IPS DF 6.9 (cell line): Measurements from ENCODE around the gene FKBP6.

Source experiments
- DNase-seq: peaks from one replicate; pipeline ENCODE4 v3.0.0-alpha.2; 2013; ENCODE audit warnings: low read depth, low spot score
- H3K27ac ChIP-seq: one replicate; pipeline ENCODE4 v1.5.1; 2013; ENCODE audit warnings: low read length, control low read depth
- H3K27me3 ChIP-seq: 2 replicates; pipeline ENCODE4 v1.6.1; 2013; ENCODE audit warnings: mild to moderate bottlenecking, low read length; ENCODE audit not compliant: control insufficient read depth, insufficient read depth
- H3K36me3 ChIP-seq: 2 replicates; pipeline ENCODE4 v1.6.1; 2013; ENCODE audit warnings: low read length; ENCODE audit not compliant: control insufficient read depth, insufficient read depth
- H3K4me1 ChIP-seq: 2 replicates; pipeline ENCODE4 v1.6.1; 2013; ENCODE audit warnings: low read length; ENCODE audit not compliant: control insufficient read depth, insufficient read depth
- H3K4me3 ChIP-seq: 2 replicates; pipeline ENCODE4 v1.5.1; 2013; ENCODE audit warnings: mild to moderate bottlenecking, low read length
- H3K9me3 ChIP-seq: 2 replicates; pipeline ENCODE4 v1.6.1; 2013; ENCODE audit warnings: low read length, inconsistent platforms; ENCODE audit not compliant: control insufficient read depth, insufficient read depth
- WGBS: extraction: QIAGEN DNeasy Blood & Tissue Kit; methylation state at CpG from one replicate; pipeline ENCODE4 v1.1.7; 2013; ENCODE audit warnings: mixed read lengths, missing lambda C conversion rate; ENCODE audit not compliant: insufficient read length, insufficient coverage; 5-methylcytosine and 5-hydroxymethylcytosine counted together

FKBP6 gene

DNA sequence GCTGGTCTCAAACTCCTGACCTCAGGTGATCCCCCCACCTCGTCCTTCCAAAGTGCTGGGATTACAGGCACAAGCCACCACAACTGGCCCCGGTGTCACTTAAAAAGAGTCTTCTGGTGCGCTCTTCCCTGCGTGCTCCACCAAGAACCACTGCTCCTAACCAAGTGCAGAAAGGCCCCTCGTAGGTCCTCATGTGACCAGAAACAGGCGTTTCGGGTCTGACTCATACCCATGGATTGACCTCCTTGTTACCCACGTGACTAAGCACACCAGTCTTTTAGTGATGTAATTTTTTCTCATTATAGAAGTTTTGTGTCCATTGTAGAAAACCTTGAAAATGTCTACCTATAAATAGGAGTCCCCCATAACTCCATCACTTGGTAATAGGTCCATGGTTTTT lies 13.9 kb downstream of the FKBP6 start:
- Histone ChIP-seq H3K36me3 (no peaks in the 10 kb centered on the region), H3K9me3 (no peaks in the 10 kb centered on the region), H3K27ac (no peak overlapping the region), H3K4me1 (peaks cover 1% of the 10 kb centered on the region), H3K27me3 (no peaks in the 10 kb centered on the region; the same call in 1 of the 2 replicates), H3K4me3 (no peak overlapping the region)
- no CpG with 5 or more reads among the region's 8 CpGs for WGBS
- DNase-seq: no peak

DNA sequence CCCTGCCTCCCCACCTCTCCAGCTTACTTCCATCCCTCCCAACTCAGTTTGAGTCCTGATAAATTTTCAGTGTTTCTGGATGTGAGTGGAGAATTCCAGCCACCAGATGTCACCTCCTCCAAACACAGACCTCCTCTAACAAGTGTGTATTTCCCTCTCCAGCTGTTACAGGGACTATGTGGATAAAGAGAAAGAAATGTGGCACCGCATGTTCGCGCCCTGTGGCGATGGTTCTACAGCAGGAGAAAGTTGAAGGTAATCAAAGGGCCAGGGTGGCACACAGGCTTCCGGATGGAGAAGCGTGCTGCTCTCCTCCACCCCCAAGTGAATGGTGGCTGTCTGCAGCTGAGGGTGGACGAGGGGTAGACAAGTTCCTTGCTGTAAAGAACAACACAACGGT lies 14.7 kb downstream of the FKBP6 start:
- DNase-seq: no peak
- Histone ChIP-seq H3K36me3 (no peaks in the 10 kb centered on the region), H3K4me1 (peaks cover 1% of the 10 kb centered on the region), H3K27me3 (no peaks in the 10 kb centered on the region), H3K27ac (no peak overlapping the region), H3K4me3 (no peak overlapping the region), H3K9me3 (no peaks in the 10 kb centered on the region)
- no CpG with 5 or more reads among the region's 8 CpGs for WGBS

DNA sequence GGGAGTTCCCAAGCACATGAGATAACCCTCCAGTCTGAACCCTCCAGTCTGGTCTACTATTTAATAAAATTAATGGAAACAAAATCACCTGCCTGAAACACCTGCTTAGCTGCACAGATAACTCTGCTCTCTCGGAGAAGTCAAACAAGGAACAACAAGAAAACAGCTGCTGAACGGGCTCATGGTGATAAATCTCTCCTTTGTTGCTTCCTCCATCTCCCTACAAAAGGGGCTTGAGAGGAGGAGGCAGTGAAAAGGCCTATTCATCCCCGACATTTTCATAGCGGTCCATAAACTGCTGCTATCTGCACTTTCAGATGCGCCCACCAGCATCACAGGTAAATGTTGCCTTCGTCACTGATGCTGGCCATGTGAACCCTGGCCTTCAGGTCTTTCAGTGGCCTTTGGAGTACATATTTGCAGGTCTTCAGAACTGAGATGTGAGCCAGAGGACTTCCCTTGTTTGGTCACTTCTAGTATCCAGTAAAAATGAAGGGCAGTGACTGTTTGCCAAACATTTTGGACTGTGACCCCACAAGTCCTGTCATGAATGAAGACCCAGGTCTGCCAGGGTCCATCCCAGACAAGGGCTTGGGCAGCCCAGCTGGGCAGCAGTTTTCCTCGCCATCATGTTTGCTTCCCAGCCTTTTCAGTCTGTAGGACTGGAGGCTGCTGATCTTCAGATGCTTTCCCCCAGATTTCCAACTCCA lies 15.9 kb downstream of the FKBP6 start:
- no peak for DNase-seq

DNA sequence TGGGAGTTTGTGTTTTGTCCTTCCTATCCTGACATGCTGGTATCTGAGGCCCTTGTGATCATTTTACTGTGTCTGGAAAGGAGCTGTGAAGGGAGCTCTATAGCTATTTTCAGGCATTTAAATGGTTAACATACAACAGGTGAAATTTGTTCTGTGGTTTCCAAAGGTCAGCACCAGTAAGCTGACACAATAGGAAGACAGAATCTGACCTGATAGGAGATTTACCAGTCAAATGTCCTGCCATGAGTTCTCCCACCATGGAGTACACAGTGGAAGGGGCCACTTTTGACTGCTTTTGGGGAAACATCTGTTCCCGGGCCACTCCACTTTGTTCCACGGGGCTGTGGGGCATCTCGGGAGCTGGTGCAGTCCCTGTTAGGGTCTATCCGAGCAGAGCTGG lies 17.6 kb downstream of the FKBP6 start:
- peaks cover 1% of the 10 kb centered on the region for H3K4me1 ChIP-seq
- H3K27me3 ChIP-seq: no peaks in the 10 kb centered on the region
- H3K9me3 ChIP-seq: no peaks in the 10 kb centered on the region
- no peak overlapping the region for H3K27ac ChIP-seq
- H3K4me3 ChIP-seq: no peak overlapping the region
- H3K36me3 ChIP-seq: no peaks in the 10 kb centered on the region
- no peak for DNase-seq
- no CpG with 5 or more reads among the region's 4 CpGs for WGBS

More for the DNA sequence above, 15.9 kb downstream of the FKBP6 start:
- Histone ChIP-seq H3K4me3 (no peak overlapping the region), H3K27ac (no peak overlapping the region), H3K36me3 (no peaks in the 10 kb centered on the region), H3K4me1 (peaks cover 1% of the 10 kb centered on the region), H3K27me3 (no peaks in the 10 kb centered on the region), H3K9me3 (no peaks in the 10 kb centered on the region)
- no CpG with 5 or more reads among the region's 7 CpGs for WGBS

DNA sequence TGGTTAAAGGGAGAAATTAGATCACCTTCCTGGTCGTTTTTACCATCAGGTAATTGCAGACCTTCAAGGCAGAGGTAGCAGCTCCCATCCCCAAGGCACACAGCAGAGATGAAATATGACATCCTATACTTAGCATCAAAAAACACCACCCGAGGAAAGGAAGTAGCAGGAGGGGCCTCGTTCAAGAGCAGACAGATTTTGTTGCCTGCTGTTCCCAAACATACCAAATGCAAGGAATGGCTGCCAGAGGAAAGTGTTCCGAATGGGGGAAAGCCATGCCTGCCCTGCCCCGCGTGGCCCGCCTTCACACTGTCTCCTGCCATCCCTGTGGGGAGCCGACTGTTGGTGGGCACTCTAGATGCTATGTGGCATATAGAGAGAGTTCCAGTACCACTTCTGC lies 18.0 kb downstream of the FKBP6 start:
- H3K27me3 ChIP-seq: no peaks in the 10 kb centered on the region

DNA sequence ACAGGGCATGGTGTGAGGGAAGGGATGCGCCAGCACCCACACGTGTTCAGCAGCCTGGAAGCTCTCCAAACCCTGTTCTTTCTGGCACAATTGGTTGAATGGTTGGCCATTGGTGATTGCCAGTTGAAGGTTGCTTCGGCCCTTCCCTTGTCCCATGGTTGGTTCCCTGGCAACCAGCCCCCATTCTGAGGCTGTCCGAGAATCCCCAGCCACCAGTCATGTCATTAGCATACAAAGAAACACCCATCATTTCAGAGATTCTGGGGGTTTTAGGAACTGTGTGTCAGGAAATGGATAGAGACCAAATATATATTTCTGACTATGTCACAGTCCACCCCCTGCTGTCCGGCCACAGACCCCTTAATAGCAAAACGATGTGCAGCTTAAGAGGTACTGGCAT lies 21.8 kb downstream of the FKBP6 start:
- no CpG with 5 or more reads among the region's 6 CpGs for WGBS
- Histone ChIP-seq H3K27me3 (no peaks in the 10 kb centered on the region), H3K4me3 (no peak overlapping the region), H3K9me3 (no peaks in the 10 kb centered on the region), H3K36me3 (no peaks in the 10 kb centered on the region), H3K27ac (no peak overlapping the region), H3K4me1 (no peaks in the 10 kb centered on the region)
- no peak for DNase-seq

More for the DNA sequence above, 18.0 kb downstream of the FKBP6 start:
- DNase-seq: no peak
- H3K4me1 ChIP-seq: peaks cover 1% of the 10 kb centered on the region
- no peaks in the 10 kb centered on the region for H3K9me3 ChIP-seq
- no peak overlapping the region for H3K27ac ChIP-seq
- WGBS: no CpG with 5 or more reads among the region's 8 CpGs
- no peak overlapping the region for H3K4me3 ChIP-seq
- no peaks in the 10 kb centered on the region for H3K36me3 ChIP-seq

DNA sequence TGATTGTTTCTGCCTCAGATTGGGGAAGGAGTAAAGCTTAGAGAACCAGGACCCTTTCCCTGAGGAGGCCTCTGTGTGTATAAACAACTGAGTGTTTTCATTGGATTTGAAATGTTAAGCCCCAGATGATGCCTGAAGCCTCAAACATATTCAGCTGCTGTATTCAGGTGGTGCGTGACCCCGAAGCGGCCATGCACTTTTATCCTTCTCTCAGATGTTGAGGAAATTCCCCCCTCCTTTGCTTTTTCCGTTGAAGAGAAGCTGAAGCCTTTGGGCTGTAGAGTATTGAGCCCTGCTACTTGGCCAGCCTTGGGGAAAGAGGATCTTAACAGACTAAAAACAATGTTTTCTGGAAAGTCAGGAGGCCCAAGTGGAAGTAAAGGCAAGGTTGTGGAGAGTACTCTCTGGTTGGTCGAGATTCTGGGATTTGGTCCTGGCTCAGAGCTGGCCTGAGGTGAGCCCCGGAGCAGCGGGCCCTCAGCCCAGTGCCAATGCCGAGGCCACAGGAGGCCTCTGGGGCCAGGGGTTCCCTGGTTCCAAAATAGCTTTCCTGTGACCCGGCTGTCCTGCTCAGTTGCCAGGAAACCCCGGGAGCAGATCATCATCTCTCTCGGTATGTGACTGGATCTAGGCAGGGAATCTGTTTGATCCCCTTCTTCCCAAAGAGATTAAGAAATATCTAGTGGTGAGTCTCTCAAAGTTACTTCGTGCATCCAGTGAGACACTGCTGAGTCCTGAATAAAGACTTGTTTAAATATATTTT lies 22.5 kb downstream of the FKBP6 start:
- no peak for DNase-seq
- H3K4me3 ChIP-seq: no peak overlapping the region
- H3K27ac ChIP-seq: no peak overlapping the region
- no peaks in the 10 kb centered on the region for H3K4me1 ChIP-seq
- H3K9me3 ChIP-seq: no peaks in the 10 kb centered on the region
- H3K36me3 ChIP-seq: no peaks in the 10 kb centered on the region
- H3K27me3 ChIP-seq: no peaks in the 10 kb centered on the region
- WGBS: no CpG with 5 or more reads among the region's 12 CpGs

DNA sequence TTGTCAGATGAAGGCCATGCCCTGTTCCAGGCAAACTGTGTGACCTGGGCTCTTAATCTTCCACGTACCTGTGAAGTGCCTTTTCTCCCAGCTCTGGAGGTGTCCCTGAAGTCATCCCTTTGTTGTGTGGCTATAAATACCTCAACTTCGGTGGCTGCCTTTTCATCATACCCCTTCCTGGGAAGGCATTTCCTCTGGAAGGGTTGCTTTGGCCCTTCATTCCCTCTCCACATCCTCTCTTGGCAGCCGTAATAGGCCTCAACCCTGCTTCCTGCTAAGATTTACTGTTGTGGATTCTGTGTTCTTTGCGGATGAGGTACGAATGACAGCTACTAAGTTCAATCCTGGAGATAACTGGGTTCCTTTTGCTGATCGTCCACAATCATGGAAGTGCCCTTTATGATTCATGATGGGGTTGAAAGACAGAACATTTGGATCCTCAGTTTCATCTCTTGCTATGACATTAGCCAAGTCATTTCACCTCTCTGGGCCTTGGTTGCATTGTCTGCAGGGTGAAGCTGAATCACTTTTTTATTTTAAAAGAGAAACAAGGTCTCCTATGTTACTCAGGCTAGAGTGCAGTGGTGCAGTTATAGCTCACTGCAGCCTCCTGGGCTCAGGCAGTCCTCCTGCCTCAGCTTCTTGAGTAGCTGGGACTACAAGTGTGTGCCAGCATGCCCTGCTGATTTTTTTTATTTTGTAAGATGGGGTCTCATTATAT lies 23.6 kb downstream of the FKBP6 start:
- Histone ChIP-seq H3K4me3 (no peak overlapping the region), H3K27ac (no peak overlapping the region), H3K9me3 (no peaks in the 10 kb centered on the region), H3K27me3 (no peaks in the 10 kb centered on the region), H3K36me3 (no peaks in the 10 kb centered on the region), H3K4me1 (no peaks in the 10 kb centered on the region)
- DNase-seq: no peak
- WGBS: no CpG with 5 or more reads among the region's 6 CpGs

DNA sequence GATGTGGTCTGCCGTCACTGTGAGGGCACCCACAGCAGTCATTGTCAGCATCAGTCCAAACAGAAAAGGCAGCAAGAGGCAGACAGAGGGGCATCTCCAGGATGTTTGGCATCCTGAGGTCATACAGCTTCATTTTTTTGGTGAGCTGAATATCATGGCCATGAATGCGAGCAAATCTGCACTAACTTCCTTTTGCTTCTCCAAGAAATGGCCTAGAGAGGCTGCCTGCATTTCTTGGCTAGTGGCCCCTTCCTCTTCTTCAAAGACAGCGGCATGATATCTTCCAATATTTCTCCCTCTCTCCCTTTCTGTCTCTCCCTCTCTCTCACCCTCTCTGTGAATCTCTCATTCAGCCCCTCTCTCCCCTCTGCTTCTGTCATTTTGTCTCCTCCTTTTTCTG lies 24.8 kb downstream of the FKBP6 start:
- Histone ChIP-seq H3K4me1 (no peaks in the 10 kb centered on the region), H3K36me3 (no peaks in the 10 kb centered on the region), H3K4me3 (no peak overlapping the region), H3K27me3 (no peaks in the 10 kb centered on the region), H3K9me3 (no peaks in the 10 kb centered on the region), H3K27ac (no peak overlapping the region)
- DNase-seq: no peak
- WGBS: no CpG with 5 or more reads among the region's 3 CpGs

DNA sequence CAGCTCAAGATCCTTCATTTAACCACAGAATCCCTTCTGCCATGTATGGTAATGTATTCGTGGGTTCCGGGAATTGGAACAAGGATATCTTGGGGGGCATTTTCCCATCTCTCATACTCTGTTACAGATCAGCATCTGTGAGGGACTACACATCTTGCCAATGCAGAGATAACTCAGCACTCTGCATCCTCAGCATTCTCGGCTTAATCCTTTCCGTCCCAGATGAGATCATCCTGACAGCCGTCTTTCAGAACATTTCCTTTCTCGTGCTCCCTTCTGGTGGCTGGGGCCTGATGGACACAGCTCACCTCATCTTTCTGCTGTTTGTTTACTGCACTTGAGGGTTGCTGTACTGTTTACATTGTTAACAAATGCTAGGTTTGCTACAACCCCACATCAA lies 25.3 kb downstream of the FKBP6 start:
- Histone ChIP-seq H3K36me3 (no peaks in the 10 kb centered on the region), H3K27me3 (no peaks in the 10 kb centered on the region), H3K27ac (no peak overlapping the region), H3K4me1 (no peaks in the 10 kb centered on the region), H3K9me3 (no peaks in the 10 kb centered on the region), H3K4me3 (no peak overlapping the region)
- no peak for DNase-seq
- WGBS: no CpG with 5 or more reads among the region's 6 CpGs
